AG08396 (cell line): Measurements from ENCODE around the gene XXYLT1.

ENCODE experiments used
- DNase-seq: peaks from one replicate; pipeline ENCODE4 v3.0.0; 2012; ENCODE audit warnings: low spot score, mixed read lengths

Gene XXYLT1

DNA sequence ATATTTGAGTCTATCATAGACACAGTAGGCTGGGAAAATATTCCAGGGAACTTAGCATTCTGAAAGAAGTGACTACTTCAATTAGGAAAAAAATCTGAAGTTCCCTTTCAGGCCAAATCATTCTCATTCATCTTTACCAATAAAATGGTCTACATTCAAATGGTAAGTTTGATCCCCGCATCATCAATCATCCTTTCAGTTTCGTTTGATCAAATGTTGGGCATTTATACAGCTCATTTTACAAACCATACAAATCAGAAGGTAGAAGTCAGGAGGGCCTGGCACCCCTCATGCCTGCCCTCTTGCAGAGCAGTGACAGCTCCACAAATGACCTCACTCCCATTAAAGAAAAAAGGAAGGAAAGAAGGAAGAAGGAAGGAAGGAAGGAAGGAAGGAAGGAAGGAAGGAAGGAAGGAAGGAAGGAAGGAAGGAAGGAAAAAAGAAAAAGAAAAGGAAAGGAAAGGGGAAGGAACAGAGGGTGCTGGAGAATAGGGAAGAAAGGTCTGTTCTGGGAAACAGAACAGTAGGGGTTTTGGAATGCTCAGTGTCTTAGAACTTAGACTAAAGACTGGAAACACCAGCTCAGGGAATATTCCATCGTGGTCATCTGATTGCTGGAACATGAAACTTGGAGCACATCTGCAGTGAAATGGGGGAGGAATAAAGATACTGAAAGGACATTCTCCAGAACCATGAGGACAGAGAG is 86.1 kb downstream of the XXYLT1 start:
- no peak for DNase-seq

DNA sequence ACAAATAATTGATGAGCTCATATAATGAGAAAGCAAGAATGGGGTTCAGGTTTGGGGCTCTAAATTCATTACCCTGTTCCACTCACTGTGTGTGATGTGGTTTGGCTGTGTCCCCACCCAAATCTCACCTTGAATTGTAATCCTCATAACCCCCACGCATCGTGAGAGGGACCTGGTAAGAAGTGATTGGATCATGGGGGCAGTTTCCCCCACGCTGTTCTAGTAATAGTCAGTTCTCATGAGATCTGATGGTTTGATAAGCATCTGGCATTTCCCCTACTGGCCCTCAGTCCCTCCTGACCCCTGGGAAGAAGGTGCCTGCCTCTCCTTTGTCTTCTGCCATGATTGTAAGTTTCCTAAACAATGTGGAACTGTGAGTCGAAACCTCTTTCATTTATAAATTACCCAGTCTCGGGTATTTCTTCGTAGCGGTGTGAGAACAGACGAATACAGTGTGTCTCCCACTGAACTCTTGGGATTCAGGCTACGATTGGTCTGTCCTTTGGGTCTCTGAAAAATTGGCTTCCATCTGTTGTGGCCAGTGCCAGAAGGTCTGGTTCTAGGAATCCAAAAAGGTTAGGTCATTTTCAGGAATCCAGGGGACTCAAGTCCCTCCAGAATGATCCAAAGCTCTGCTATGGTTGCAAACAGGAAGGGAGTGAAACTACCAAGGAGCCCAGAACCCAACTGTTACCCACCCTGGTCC is 87.7 kb downstream of the XXYLT1 start:
- DNase-seq: no peak

- DNase-seq: peak; percentile 57
Observed at GRCh38 chr3:195182470-195182795, 88.5 kb downstream of the XXYLT1 start.

DNA sequence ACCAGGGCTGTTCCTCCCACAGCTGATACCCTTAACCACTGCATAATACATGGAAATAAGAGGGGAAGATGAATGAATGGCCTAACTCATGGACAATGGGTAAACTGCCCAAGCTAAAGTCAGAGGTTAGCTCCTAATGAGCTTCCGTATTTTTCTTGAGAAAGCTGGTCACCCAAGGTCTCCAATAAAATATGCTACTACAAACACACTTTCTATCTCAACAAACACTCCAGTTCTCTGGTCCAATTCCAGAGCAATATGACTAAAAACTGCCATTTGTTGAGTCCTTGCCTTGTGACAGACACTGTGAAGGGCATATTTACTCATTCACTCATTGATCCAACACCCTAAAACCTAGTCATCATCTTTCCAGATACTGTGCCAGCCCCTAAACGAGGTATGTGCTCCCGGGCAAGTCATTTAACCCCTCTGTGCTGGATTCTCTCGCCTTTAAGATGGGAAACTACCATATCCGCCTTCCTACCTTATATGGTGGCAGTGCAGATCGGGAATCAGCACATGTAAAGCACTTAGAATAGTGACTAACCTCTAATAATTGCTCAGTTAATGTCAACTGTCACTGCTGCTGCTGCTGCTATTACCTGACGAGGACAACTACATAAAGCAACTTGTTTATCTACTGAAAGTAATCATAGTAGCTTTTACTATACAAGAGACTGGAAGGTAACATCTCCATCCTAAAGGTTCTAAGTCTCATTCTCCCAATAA is 89.1 kb downstream of the XXYLT1 start:
- no peak for DNase-seq

DNA sequence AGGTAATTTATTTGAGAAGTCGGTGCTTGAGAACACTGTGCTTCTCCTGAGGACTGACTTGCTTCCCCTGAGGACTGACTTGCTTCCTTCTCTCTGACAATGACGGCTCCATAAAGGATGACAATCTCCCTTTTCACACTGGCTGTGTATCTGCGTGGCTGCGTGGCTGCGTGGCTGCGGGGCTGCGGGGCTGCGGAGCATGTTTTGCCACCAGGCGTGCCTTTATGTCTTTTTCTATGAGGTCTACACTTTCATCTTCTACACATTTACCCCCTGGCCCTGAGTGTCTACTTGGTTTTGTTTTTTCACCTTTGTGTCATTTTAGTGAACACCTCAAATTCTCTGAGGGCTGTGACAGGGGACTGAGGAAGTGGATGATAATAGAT is 89.9 kb downstream of the XXYLT1 start:
- DNase-seq: no peak

- DNase-seq: no peak
Observed at GRCh38 chr3:195180490-195181112, 90.4 kb downstream of the XXYLT1 start.

DNA sequence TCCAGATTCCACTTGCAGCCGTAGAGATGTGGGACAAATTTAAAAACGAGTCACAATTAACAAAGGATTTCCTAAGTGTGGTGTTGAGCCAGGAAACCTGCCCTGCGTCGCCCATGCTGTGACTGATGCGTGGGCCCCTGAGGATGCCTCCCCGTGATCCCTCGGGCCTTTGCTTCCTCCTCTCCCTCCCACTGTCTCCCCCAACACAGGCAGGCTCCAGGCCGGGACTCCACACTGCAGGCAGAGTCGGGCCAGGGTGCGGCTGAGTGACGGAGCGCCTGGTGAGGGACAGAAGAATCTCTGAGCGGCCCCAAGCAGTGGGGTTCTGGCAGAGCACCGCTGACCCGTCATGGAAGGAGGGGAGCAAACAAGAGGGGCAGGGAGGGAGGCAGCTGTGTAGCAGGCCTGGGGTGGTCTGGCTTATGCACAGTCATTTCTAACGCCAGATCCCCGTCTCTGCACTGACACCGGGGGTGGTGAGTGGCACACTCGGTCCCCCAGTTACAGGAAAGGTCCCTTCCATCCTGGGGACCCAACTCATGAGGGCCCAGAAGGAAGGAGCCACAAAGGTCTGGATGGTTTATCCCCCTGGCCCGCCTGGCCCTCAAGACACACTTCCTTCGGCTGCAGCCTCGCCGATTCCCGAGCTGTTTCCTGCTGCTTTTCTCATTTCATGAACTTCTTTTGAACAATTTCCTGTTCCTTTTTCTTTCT is 91.0 kb downstream of the XXYLT1 start:
- DNase-seq: no peak

DNA sequence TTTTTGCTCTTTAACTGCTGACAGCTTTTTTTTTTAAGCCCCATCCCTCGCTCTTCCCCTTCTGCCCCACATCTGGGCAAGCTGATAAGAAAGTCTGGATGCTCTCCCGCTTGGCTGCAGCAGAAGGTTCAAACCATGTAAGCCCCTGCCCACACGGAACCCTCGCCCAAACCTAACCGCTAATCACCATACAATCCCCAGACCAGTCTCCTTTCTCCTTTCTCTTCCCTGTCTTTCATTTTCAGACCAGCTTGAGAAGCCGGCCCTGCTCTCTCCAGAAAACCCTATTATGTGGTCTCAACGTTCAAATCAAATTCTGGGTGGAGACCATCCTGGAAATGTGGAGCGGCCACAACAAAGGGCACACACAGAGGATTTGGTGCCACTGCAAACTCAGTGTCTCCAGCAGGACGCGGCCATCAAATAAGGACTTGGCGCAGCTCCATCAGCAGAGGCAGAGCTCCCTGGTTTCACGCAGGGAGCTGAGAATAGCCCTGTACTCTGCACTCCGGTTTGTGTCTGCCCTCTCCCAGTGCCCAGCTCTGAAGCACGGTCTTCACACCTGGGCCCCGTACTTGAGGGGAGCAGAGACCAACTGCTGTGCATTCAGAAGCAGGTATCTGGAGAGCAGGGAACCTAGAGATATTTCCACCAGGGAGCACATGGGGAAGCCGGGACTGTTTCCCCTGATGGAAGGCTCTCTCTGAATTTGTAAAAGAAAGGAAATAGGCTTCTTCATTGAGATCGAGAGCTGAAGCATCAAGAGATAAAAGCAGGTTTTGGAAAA is 92.6 kb downstream of the XXYLT1 start:
- DNase-seq: no peak

DNA sequence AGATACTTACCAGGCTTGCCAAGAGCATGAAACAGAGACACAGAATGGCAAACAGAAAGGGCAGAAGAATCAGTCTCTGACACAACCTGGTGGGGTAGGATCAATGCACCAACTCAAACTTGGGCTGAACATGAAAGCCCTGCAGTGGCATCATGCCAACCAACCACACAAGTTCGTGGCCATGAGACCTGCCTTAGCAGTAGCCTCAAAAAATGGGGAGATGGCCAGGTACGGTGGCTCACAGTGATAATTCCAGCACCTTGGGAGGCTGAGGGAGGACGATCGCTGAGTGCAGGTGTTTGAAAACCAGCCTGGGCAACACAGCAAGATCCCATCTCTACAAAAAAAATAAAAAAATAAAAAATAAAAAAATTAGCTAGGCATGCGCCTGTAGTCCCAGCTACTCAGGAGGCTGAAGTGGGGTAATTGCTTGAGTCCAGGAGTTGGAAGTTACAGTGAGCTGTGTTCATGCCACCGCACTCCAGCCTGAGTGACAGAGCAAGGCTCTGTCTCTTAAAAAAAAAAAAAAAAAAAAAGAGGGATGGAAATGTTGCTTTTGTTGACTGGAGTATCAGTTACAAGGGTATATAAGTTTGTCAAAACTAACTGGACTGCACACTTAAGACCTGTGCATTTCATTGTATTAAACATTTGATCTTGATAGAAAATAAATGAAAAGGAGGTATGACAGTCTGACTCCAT is 93.4 kb downstream of the XXYLT1 start:
- DNase-seq: no peak

DNA sequence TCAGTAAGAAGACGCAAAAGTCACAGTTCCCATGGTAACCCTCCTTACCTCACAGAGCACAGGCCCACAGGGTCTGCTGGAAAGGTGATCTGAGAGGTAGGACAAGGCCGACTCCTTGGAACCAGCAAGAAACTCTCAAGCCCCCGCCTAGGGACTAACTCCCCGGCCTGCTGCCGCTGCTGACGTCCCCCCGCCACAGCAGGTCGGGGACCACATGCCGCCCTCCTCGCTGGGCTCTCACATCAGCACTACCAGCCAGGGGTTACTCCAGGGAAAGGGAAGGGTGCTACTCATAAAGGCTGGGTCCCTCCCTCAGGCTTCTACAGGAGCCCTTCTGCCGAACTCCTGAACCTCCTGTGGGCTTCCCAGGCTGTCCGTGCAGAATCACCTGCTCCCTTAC is 94.2 kb downstream of the XXYLT1 start:
- no peak for DNase-seq

DNA sequence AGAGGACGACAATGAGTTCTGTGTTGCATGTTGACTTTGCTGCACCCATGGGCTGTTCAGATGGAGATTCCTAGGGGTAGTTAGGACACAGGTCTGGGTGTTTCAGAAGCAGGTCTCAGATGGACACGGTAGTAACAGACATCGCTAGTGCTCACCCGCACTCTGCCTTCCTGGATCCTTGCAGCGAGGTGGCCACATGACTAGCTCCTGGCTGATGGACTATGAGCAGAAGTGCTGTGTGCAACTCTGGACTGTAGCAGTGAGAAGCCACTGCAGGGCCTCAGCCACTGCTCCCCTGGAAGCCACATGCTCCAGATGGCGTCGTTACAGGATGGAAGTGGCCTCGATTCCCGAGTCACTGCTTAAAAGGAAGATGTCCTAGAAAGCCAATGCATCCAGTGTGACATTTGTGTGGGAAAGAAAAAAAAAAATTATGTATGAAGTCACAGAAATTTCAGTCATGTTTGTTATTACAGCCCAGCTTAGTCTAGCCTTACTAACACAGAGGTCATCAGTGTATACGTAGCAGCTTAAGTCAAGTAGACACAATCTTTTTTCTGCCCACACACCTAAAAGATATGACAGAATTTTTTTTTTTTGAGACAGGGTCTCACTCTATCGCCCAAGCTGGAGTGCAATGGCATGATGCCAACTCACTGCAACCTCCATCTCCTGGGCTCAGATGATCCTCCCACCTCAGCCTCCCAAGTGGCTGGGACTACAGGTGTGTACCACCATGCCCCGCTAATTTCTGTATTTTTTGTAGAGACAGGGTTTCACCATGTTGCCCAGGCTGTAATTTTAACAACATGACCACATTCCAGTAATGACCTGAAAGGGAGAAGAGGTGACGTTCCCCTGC is 95.3 kb downstream of the XXYLT1 start:
- DNase-seq: no peak

- DNase-seq: no peak
Observed at GRCh38 chr3:195175076-195175475, 95.9 kb downstream of the XXYLT1 start.

DNA sequence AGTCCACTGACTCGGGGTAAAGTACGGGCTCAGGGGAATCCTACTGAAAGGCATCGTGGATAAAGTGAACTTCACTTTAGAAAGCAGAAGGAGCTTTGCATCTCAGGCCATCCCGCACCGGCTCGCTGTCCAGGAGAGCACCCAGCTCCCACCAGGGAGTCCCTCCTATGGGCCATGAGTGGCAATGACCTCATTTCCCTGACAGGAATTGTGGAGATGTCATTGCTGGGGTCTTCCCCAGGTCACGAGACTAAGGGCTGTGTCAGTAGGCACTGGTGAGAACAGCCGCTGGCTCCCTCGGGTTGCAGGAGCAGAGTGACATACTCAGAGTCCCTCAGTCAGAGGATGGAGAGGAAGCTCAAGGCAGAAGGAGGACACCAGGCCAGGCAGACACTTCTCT is 97.3 kb downstream of the XXYLT1 start:
- no peak for DNase-seq

DNA sequence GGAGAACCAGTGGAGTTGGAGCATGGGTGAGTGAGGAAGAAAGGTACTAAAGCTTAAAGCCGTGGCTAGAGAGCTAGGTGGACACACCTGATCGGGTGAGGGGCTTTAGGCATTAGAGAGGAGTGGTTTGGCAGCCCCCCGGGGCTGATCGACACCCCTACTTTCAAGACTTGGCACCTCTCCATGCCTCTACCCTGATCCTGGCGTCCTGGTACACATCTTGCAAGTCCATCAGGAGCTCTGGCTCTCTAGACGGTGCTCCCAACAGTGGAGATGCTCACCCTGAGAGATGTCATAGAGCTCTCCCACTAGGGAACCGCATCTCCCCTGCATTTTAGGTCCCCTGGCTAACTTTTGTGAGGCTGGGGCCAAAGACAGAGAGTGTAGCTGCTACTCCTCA is 98.1 kb downstream of the XXYLT1 start:
- DNase-seq: no peak

DNA sequence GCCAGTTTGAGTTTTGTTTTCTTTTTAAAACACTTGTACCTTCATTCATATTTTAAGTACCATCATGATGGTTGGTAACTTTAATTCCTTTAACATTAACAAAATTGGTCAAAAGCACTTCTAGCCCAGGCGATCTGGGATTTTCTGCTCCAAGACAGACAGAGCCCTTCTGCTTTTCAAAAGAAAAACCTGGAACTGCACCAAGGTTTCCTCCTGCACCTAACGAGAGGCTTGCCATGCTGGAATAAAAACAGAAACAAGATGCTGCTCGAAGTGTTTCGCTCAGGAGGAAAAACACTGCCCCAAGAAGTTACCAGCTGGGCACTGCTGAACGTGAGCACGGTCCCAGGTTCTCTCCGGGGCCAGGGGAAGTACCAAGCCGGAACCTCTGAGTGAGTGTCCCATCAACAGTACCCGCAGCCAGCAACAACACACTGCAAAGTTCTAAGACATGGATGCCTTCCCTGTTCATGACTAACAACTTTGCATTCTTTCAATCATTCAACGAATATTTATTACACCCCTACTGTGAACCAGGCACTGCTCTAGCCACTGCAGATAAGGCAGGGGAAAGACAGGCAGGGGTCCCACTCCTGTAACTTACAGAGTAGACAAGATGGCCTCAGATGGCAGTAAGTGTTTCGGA is 98.8 kb downstream of the XXYLT1 start:
- DNase-seq: peak; percentile 59

- DNase-seq: no peak
Observed at GRCh38 chr3:195171093-195171873, 99.7 kb downstream of the XXYLT1 start.

- DNase-seq: no peak
Observed at GRCh38 chr3:195170496-195170895, 100.5 kb downstream of the XXYLT1 start.

DNA sequence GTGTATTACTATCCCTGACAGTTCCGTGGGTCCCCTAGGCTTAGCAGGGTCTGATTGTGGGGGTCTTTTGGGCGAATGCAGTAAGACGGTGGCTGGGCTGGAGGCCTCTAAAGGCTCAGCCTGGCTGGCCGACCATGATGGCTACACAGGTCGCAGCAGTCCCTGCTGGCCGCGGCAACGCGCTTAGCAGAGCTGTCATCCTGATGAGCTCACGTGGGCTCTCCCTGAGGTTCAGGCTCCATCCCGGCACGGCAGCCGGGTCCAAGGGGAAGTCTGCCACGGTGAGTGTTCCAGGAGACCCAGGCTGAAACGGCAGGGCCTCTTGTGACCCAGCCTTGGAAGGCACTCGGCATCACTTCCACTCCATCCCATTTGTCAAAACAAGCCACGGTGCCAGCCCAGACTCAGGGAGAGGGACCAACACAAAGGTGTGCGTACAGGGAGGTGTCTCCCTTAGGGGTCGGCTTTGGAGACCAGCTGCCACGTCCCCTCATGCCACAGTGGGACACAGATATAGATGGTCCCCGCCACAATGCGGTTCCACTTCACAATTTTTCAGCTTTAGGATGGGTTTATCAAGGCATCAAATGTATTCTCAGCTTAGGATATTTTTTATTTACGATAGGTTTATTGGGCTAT is 101.8 kb downstream of the XXYLT1 start:
- no peak for DNase-seq
